ENCODE measurements around the gene NUPR1.

Gene NUPR1, protein sequence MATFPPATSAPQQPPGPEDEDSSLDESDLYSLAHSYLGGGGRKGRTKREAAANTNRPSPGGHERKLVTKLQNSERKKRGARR

DNA sequence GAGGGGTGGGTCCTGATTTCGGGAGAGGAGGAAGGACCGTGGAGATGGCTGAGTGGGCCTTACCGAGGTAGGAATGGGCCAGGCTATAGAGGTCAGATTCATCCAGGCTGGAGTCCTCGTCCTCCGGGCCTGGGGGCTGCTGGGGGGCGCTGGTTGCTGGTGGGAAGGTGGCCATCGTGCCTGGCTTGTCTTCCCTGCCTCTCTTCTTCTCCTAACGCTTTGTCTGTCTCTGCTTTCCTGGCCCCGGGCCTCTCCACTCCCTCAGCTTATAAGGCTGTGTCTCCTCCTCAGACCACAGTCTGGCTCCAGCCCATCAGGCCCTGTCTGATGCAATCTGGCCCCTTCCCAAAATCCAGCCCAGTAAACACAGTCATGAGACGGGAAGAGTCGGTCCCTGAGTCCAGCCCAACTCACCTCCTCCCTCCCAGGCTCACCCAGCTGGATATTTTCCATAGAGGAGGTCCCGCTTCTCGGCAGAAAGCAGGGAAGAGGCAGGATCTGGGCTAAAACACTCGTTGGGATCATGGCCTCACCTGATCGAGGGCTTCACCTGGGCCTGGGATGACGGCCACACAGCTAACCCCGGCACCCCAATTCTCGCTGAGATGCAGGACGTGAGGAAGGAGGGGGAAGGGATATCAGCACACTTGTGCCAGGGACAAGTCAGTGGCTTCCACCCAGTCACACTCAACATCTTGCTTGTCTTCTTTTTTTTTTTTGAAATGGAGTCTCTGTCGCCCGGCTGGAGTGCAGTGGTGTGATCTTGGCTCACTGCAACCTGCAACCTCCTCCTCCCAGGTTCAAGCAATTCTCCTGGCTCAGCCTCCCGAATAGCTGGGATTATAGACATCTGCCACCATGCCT, at the start of gene NUPR1:
TSS of gene NUPR1 (minus strand) at position 242 of the 864 bp plus-strand sequence. CDS start at position 175, 67 bp downstream.
- no peak for DNase-seq

DNA sequence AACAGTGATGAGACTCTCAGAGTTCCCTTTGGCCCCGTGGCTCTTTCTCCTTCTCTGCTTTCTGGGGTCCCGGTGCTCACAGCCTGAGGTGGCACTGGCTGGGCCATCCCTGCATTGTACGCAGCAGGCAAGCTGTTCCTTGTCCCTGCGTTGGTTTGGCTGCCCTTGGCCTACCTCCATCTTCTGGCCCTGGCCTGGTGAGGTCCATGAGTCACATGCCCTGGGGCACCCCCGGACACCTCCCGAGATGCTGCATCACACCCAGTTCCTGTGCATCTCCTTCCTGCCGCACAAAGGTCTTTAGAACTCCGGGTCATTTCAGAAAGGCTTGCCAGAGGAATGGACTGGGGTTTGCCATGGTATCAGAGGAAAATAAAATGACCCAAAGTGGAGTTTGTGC, 48.6 kb upstream of the NUPR1 start:
- no peak for DNase-seq

DNA sequence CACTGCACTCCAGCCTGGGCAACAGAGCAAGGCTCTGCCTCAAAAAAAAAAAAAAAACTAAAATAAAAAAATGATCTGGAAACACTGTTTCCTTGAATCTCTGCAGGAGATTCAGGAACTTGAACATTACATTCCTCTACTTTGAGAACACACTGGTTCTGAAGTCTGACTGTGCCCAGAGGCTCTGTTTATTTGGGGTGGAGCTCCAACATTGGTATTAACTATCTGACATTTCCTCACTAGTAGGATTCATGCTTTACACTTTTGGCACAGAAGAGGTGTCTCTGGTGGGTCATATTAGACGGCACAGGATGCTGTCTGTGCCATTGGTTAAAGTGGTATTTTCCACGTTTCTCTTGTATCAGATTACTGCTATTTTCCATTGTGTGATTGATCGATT, 47.7 kb upstream of the NUPR1 start:
- DNase-seq: no peak

DNA sequence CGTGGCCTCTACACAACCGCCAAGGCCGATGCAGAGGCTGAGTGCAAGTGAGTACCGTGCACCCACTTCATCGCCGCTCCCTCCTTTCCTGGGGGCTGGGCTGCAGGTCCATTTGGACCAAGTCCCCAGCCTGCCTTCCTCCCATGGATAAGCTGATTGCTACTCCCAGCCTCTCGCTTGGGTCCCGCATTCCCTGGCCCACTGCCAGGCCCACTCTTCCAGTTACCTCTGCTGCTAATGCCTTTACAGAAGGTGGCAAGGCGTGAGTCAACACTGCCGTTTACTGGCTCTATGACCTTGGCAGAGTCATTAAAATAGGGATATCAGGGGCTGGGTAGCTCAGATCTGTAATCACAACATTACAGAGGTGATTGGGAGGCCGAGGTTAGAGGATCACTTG, 46.9 kb upstream of the NUPR1 start:
- peak; percentile 57 for DNase-seq

DNA sequence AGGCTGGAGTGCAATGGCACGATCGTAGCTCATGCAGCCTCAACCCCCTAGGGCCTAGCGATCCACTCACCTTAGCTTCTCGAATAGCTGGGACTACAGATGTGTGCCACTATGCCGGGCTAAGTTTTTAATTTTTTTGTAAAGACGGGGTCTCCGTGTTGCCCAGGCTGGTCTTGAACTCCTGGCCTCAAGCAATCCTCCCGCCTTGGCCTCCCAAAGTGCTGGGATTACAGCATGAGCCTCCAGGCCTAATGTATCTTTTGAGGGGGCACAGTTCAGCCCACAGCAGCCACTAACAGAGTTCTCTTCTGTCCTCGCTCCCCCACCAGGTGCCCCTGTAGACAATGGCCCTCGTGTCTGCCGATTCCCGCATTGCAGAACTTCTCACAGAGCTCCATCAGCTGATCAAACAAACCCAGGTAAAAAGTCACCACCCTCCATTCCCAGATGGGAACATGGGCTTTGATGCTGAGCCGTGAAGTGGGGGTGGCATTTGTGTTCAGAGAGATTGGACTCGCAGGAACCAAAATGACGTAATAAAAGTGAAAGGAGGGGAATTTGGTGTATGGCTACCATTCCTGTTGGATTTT, 42.0 kb upstream of the NUPR1 start:
- DNase-seq: no peak

DNA sequence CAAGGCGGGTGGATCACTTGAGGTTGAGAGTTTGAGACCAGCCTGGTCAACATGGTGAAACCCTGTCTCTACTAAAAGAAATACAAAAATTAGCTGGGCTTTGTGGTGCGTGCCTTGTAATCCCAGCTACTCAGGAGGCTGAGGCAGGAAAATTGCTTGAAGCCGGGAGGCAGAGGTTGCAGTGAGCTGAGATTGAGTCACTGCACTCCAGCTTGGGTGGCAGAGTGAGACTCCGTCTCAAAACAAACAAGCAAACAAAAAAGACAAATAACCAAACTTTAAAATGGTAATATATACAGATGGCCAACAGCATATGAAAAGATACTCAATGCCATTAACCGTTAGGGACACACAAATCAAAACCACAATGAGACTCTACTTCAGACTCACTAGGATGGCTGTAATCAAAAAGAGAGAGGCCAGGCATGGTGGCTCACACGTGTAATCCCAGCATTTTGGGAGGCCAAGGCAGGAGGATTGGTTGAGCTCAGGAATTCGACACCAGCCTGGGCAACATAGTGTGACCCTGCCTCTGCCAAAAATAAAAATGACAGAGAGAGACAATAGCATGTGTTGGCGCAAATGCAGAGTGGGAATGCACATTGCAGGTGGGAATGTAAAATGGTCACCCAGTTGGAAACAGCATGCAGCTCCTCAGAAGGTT, 36.8 kb upstream of the NUPR1 start:
- DNase-seq: no peak

DNA sequence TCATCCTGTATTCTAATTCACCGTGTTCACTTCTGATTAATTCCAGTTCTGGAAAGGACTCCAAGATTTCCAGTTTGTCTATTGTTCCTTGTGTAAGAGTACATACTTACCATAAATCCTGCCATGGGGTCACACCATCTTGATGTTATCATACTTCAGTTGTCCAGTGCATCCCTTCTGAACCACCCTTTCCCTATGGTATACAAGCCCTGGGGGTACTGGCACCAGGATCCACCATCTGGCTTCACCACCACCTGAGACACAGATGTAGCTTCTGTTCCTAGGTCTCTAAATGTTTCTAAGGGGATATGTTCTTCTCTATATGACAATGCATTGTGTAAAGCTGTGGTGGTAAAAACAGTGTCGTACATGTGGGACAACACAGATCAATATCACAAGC, 36.2 kb upstream of the NUPR1 start:
- DNase-seq: no peak

DNA sequence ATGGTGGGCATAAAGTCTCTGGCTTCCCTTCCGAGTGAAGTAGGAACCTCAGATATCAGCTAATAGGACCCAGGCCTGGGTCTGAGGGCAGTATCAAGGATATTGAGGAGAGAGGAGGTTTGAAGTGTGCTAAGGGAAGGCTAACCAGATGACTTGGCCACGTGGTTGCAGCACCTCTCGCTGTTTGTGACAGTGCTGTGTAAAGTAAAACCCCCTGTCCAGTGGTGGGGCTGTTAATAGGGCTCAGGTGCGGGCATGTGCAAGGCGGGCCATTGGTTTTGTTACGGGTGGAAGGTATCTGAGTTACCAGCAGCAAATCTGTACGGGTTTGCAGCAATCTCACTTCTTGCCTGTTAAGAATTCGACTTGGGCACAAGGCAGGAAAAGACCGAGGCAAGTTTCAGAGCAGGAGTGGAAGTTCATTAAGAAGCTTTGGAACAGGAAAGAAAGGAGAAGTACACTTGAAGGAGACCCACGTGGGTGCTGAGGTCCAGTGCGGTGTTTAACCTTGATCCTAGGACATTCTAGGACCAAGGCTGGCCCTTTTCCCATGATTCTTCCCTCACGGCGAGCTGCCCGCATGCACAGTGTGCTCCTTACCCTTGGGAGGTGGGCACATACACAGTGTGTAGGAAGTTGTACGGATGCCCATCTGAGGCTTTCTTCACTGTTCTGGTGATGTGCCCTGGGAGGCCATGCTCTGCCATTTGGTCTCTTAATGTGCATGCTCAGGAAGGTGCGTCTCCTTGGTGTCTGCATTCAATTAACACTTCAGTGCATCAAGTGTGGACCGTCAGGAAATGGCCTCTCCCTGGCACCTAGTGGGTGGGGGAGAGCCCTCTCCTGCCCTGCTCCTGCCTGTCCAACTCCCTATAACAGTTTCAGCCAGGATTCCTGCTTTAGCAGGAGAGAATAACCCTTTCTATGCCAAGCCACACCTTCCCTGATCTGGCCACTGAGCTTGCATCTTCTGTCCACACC, 35.3 kb upstream of the NUPR1 start:
- DNase-seq: no peak

DNA sequence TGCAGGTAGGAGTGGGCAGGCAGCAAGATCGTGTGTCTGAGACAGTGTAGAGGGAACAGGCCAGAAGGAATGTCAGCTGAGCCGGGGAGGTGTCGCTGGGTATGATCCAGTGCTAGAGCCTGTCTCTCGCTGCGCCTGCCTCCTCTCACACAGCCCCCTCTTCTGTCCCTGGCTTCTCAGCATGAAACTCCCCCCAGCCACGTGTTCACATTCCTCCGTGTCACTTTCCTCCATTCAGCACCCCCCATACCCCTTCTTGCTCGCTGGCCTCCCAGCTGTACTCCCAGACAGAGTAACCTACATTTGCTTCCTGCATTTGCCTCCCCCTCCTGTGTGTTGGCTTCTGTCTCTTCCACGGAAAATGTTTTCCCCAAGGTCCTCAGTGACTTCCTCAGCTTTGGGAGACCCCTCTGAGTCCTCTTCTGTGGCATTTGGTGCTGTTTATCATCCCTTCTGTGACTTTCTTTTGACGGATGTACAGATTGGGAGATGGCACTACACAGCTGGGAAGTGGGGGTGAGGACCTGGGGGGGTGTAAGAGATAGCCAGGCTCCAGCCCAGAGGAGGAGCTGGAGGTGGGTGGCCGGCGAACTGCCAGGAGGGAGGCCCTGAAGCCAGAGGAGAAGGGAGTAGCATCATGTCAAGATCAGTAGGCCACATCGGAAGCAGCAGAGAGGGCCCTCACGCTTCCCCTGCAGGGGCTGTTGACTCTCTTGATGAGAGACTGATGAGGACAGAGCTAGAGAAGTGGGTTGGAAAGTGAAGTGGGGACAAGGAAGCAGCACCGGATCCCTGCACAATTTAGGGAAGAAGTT, 34.1 kb upstream of the NUPR1 start:
- no peak for DNase-seq

DNA sequence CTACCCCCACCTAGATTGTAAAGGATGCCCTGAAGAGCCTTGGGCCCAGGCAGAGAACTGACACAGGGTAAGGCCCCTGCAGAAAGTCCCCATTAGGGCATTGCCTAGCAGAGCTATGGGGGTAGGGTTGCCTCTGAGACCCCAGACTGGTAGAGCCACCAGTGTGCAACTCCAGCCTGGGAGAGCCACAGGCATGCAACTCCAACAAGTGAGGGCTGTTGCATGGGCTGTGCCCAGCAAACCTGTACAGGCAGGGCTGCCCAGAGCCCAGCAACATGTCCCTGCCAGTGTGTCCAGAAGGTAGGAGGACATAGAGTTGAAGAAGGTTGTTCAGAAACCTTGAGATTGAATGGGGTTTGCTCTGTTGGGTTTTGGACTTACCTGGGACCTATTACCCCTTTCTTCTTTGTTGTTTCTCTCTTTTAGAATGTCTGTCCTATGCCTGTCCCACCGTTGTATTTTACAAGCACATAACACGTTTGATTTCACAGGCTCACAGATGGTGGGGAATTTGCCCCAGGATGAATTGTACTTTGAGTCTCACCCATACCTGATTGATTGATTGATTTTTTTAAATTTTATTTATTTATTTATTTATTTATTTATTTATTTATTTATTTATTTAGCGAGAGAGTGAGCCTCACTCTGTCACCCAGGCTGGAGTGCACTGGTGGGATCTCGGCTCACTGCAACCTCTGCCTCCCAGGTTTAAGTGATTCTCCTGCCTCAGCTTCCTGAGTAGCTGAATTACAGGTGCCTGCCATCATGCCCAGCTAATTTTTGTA, 31.4 kb upstream of the NUPR1 start:
- no peak for DNase-seq

DNA sequence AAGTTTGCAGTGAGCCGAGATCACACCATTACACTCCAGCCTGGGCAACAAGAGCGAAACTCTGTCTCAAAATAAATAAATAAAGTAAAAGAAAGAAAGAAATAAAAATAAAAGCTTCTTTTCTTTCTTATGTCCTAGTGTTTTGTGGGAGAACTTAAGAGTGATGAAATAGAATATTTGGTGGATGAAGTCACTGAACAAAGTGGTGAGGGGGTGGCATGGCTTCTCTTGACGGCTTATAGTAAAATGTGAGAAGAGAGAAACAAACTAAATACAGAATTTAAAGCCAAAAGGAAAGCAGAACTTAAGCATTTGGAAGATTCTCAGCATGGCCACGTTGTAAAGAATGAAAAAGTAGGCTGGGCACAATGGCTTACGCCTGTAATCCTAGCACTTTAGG, 30.2 kb upstream of the NUPR1 start:
- no peak for DNase-seq

DNA sequence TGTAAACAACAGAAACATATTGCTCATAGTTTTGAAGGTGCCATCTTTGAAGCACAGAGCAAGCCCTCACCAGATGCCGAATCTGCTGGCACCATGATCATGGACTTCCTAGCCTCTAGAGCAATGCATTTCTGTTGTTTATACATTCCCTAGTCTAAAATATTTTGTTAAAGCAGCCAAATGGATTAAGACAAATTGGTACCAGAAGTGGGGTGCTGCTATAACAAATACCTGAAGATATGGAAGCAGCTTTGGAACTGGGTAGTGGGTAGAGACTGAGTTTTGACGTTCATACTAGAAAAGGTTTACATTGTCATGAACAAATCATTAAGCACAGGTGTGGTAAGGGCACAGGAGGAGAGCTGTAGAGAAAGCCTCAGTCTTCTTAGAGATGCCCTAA, 28.5 kb upstream of the NUPR1 start:
- no peak for DNase-seq

DNA sequence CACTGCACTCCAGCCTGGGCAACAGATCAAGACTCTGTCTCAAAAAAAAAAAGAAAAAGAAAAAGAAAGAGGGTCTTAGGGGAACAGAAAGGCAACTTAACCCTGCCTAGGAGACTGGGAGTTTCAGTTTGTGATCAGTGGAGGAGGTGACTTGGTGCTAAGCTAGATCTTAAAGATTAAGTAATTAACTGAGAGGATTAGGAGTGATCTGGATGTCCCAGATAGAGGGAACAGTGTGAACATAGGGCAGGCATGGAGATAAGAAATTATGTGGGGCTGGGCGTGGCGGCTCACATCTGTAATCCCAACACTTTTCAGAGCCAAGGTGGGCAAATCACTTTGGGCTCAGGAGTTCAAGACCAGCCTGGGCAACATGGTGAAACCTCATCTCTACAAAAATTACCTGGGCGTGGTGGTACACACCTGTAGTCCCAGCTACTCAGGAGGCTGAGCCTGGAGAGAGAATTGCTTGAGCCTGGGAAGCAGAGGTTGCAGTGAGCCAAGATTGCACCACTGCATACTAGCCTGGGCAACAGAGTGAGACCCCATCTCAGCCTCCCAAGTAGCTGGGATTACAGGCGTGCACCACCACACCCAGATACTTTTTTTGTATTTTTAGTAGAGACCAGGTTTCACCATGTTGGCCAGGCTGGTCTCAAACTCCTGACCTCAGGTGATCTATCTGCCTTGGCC, 27.6 kb upstream of the NUPR1 start:
- peak; percentile 87 for DNase-seq

DNA sequence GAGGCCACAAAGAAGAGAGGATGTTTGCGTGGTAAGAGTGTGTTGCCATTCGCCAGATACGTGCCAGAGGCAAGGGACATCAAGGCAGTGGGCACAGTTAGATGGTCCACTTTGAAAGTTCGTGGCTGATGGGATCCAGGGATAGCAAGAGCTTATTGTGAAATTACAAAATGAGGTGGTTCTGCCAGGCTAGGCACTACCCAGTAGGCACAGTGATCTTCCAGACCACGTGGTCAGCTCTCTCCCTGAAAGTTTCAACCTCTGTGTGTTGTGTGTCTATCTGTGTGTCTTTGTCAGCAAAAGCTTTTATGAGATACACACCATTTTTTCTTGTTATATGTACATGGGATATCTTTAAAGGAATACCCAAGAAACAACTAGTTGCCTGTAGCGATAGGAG, 24.4 kb upstream of the NUPR1 start:
- DNase-seq: no peak

DNA sequence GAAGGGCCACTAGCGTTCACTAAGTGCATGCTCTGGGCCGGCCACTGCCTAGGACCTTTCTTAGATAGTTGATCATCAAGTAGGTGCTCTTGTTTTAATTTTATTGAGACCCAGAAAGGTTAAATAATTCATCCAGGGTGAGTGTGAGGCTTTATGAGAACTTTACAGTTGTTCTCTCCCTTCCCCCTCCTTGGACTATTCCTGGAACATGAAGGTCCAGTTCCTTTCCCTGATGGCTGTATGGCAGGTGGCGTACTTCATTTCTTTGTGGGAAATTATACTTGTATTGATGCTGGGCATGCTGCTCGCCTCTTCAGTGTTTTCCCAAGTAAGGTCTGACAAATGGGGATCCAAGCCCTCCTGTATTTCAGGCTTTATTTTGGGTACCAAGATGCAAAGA, 23.4 kb upstream of the NUPR1 start:
- DNase-seq: no peak

DNA sequence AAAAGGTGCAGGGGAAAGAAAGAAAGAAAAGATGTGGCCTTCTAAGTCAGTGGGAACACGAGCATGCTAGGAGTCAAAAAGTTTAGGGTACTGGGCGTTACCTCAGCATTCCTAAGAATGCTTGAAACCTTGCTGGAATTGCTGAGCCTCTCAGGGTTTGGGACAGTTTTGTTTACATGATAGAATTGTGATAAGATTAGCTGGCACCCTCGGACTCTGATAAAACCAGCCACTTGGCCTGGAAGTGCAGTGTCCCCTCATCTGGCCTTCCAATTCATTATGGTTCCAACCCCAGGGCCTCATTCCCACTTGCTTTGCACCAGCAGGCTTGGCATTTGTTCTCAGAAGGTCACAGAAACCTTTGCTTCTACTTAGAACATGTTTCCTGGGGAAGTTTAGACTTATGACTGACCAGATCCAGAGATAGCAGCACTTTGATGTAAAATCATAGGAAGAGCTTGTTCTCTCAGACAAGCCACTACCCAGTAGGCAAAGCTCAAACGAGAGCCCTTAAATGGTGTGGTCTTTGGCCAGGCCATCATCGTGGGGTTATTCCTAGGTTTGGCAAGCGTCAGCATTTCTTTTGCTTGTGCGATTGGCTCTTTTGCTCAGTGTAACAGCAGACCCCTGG, 22.9 kb upstream of the NUPR1 start:
- DNase-seq: no peak

DNA sequence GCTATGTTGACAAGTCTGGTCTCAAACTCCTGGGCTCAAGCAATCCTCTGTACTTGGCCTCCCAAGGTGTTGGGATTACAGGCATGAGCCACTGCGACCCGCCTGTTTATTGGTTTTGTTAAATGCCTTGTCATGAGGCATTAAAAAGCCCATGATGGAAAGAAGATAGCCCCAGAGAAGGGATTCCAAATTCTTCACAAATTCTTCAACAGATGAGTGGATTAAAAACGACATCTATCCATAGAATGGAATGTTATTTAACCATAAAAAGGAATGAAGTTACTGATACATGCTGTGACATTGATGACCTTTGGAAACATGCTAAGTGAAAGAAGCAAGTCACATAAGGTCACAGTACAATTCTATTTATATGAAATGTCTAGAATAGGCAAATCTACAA, 19.7 kb upstream of the NUPR1 start:
- DNase-seq: no peak

DNA sequence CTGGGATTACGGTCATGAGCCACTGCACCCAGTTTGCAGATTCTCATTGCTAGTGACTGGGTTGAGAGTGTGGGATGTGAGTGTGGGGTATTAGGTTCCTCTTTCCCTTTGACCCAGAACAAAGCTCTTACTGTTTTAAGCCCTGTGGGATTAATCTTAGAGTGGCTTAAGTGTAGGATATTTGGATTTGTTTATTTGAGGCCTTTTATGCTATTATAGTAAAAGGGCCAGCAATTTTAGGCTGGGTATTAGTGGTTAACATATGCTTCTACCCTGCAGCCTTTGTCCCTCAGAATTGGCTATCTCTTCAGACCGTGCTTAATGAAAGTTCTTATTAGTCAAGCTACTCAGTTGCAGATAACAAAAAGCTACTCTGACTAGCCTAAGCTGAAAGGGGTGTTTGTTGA, 18.1 kb upstream of the NUPR1 start:
- DNase-seq: peak; percentile 77

DNA sequence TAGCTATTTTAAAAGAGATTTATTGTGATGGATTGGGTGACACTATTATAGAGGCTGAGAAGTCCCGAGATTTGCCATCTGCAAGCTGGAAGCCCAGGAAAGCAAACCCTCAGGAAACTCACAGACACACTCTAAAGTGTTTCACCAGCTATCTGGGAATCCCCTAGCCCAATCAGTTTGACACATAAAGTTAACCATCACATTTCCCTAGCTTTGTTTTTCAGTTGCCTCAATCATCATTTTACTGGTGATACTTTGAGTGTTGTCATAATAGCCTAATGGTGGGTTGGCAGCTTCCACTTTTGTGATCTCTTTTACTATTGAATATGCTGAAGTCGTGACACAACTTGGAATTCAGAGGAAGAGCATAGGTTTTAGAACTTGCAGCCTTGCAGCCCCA, 16.8 kb upstream of the NUPR1 start:
- no peak for DNase-seq

All from NCI-H82 (cell line).